Lower leg skin (tissue), 4 donors: ENCODE measurements around the gene KDM4B. TPM values are rescaled to one million over a fixed set of nuclear protein-coding genes. Genes with fewer than 3 reads are reported as not detected.
A peak's percentile ranks its signal among the peaks of the same experiment; 100 is the strongest.

Experiments used
- DNase-seq, 2 donors: peaks; one replicate each; pipeline ENCODE4 v3.0.0-alpha.2; 2019; ENCODE audit warnings: low spot score in 2 of 2
- H3K4me3 ChIP-seq: fragments of 200-600 bp; sonication (generic); 2 replicates; pipeline ENCODE4 v1.5.1; 2017; ENCODE audit warnings: mild to moderate bottlenecking, low read depth; ENCODE audit not compliant: poor library complexity, severe bottlenecking
- POLR2A ChIP-seq, 2 donors: fragments of 450-650 bp; IDR thresholded peaks; one replicate each; pipeline ENCODE4 v1.6.1; 2016 to 2017; ENCODE audit warnings: antibody characterized with exemption in 2 of 2, mild to moderate bottlenecking in 1 of 2, moderate library complexity in 1 of 2
- WGBS, 2 donors: methylation state at CpG; one replicate each; pipeline ENCODE4 v1.1.5; 2018; 5-methylcytosine and 5-hydroxymethylcytosine counted together
- intact Hi-C: fragments of 100-400 bp; cut with DNase I; formaldehyde crosslinking; loops from one replicate; pipeline ENCODE4 v1.15.0; 2023; ENCODE audit warnings: low total_unique reads
- total RNA-seq, 4 donors: library from RNA; depleted of rRNA; stranded (reverse); fragments of >200 nt; gene quantifications; one replicate each; pipeline ENCODE4 v1.1.0, GENCODE V29; 2016
- TF ChIP-seq, protein P1 (sequence below), 3 donors: fragments of 450-650 bp; IDR thresholded peaks; one replicate each; pipeline ENCODE4 v1.5.1; 2016; ENCODE audit warnings: antibody characterized with exemption in 3 of 3, mild to moderate bottlenecking in 3 of 3, moderate library complexity in 2 of 3

Gene KDM4B
- total RNA-seq, 4 donors from 2014 or later: 40.1 to 71.4 (median 51.3) TPM

DNA sequence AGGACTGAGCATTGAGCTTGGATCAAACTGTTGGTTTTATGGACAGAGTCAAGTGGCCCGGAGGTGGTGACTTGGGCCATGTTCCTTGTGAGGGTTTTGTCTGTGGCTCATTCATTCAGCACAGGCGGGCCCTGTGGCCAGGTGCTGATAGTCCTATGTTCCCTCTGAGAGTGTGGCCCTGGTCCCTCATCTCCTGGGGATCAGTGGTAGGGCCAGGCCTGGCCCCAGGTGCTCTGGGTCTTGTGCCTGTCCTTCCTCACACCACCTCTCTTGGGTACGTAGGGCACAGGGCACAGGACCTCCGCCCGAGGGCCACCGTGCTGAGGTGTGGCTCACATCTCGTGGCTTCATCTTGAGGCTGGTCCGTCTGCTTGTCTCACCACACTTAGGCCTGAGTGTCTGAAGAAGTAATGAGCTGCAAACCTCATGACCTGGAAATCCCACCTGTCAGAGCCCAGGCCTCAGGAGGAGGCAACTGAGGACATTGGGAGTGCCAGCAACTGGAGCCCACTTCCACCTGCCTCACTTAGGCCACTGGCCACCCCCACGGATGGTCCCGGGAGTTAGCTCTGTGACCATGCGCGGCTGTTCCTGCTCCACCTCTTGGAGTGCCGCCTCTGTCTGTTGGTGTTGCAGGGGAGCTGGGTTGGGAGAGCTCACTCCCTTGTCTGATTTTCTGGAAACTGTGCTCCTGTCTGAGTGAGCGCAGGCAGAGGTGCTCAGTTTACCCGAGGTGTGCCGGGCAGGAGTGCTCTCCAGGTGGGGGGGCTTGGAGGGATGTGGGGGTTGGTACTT, 53.4 kb downstream of the KDM4B start:
- WGBS, 2 donors: 77 to 82% methylated on average over 10 to 16 of the region's 16 CpGs
- no peak for TF ChIP-seq POLR2A (IDR thresholded peaks at IDR 0.05)
- TF ChIP-seq, protein P1, sequence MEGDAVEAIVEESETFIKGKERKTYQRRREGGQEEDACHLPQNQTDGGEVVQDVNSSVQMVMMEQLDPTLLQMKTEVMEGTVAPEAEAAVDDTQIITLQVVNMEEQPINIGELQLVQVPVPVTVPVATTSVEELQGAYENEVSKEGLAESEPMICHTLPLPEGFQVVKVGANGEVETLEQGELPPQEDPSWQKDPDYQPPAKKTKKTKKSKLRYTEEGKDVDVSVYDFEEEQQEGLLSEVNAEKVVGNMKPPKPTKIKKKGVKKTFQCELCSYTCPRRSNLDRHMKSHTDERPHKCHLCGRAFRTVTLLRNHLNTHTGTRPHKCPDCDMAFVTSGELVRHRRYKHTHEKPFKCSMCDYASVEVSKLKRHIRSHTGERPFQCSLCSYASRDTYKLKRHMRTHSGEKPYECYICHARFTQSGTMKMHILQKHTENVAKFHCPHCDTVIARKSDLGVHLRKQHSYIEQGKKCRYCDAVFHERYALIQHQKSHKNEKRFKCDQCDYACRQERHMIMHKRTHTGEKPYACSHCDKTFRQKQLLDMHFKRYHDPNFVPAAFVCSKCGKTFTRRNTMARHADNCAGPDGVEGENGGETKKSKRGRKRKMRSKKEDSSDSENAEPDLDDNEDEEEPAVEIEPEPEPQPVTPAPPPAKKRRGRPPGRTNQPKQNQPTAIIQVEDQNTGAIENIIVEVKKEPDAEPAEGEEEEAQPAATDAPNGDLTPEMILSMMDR (IDR thresholded peaks at IDR 0.05): no peak
- no peak for DNase-seq
- intact Hi-C loops: loop anchor here (5.0 kb wide), 1 partner anchor 35 kb away; no protein-coding TSS in a partner anchor
- H3K4me3 ChIP-seq: no peak overlapping the region

DNA sequence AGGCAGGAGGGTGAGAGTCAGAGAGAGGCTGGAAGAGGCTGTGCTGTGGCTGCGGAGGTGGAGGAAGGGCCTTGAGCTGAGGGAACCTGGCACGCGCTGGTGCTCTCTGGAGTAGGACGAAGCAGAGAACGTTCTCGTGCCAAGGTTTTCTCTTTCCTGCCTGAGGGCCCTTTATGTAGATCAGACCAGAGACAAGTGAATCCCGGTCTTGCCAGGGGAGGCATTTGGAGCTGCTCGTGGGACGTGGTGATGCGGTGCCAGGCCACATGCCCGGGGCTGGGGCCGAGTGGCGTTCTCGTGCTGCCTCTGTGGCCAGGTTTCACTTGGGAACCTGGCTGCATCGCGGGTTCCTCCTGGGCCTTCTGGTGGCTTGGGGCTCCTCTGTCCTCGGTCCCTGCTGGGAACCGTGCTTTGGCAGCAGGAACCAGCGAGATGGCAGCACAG, 54.2 kb downstream of the KDM4B start:
- intact Hi-C loops: loop anchor here (5.0 kb wide), 1 partner anchor 36 kb away; no protein-coding TSS in a partner anchor
- TF ChIP-seq POLR2A (IDR thresholded peaks at IDR 0.05): no peak
- TF ChIP-seq, protein P1 (IDR thresholded peaks at IDR 0.05): no peak
- no peak overlapping the region for H3K4me3 ChIP-seq
- 40 to 42% methylated on average over 9 to 19 of the region's 19 CpGs for WGBS, 2 donors
- no peak for DNase-seq

DNA sequence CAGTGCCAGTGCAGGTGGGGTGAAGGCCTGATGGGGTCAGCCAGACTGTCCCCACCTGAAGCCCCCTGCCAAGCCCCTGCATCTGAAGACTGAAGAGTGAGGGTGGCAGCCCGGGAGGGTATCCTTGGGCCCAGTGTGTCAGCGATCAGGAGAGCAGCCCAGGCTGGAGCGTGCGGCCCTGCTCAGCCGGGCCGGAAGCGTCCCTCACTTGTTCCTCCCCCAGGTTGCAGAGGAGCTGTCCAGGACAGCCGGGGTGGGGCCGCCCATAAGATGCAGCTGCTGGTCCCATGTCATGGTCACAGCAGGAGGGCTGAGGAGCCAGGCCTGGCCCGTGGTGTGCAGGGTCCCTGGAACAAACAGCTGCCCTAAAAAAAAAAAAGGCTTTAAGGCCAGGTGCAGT, 55.4 kb downstream of the KDM4B start:
- TF ChIP-seq POLR2A (IDR thresholded peaks at IDR 0.05): no peak
- TF ChIP-seq, protein P1 (IDR thresholded peaks at IDR 0.05): no peak
- 77 to 83% methylated on average over 10 of the region's 10 CpGs for WGBS, 2 donors
- H3K4me3 ChIP-seq: no peak overlapping the region
- intact Hi-C loops: loop anchor here (5.0 kb wide), 1 partner anchor 37 kb away; no protein-coding TSS in a partner anchor
- no peak for DNase-seq

DNA sequence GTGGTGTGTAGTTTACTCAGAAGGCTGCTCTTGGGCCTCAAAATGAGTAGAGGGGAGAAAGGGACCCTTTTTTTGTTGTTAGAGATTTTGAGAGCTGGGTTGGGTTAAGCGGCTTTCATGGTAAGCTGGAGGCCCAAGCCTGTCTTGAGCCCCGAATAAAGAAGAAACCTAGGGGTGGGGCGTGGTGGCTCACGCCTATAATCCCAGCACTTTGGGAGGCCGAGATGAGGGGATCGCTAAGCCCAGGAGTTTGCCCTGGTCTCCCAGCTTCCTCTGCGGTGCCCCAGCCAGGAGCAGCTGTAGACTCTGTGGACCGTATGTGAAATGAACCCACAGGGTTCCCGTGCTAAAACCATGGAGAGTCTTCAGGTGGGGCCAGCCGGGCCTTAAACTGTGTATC, 56.1 kb downstream of the KDM4B start:
- no peak overlapping the region for H3K4me3 ChIP-seq
- DNase-seq: no peak
- intact Hi-C loops: no loop called here
- no peak for TF ChIP-seq POLR2A (IDR thresholded peaks at IDR 0.05)
- TF ChIP-seq, protein P1 (IDR thresholded peaks at IDR 0.05): no peak
- WGBS, 2 donors: 91 to 95% methylated on average over 10 of the region's 10 CpGs

DNA sequence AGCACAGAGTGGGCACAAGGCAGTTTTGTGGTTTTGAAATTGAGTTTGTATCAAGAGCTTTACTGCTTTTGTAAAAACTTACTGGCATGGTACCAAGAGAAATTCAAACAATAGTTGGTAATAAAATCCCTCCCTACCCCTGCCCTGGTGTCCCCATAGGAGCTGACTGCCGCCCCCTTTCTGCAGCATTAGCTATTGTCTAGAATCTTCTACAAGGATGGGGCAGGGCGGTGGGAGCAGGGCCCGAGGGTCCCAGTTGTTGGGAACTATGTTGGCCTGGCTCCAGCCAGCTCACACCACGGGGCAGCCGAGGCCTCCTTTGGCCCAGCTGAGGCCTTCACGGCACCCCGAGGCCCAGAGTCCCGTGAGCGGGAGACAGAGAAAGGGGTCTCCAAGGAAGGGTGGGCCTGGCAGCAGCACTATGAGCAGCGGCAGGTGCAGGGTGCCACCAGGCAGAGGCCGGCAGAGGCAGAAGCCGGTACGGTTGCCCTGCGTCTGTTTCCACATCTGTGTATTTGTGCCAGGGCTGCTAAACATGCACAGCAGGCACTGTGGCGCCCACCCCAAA, 57.9 kb downstream of the KDM4B start:
- WGBS, 2 donors: 71 to 78% methylated on average over 15 of the region's 15 CpGs
- peak in 1 of 2 donors; percentile 74 for DNase-seq

More for the DNA sequence above, 57.9 kb downstream of the KDM4B start:
- TF ChIP-seq, protein P1 (IDR thresholded peaks at IDR 0.05): no peak
- no peak for TF ChIP-seq POLR2A (IDR thresholded peaks at IDR 0.05)
- no peak overlapping the region for H3K4me3 ChIP-seq
- intact Hi-C loops: no loop called here
